Breast epithelium (tissue), 4 donors: ENCODE measurements around the gene RNF2. TPM values are rescaled to one million over a fixed set of nuclear protein-coding genes. Genes with fewer than 3 reads are reported as not detected.

Source experiments
- DNase-seq, 2 donors: peaks; one replicate each; pipeline ENCODE4 v3.0.0-alpha.2; 2019; ENCODE audit warnings: low spot score in 2 of 2
- H3K27ac ChIP-seq, 2 donors: fragments of 200-600 bp; sonication (generic) in 1 of 2; one replicate each; pipeline ENCODE4 v1.5.1; 2016 to 2019; ENCODE audit warnings: mild to moderate bottlenecking in 1 of 2
- H3K27me3 ChIP-seq, 2 donors: fragments of 200-600 bp; sonication (generic) in 1 of 2; one replicate each; pipeline versions ENCODE4 v1.5.1 to v1.6.0; 2017 to 2019; ENCODE audit warnings: control low read depth in 1 of 2, mild to moderate bottlenecking in 1 of 2
- H3K36me3 ChIP-seq: fragments of 200-600 bp; one replicate; pipeline ENCODE4 v1.5.1; 2019
- H3K4me1 ChIP-seq, 2 donors: fragments of 200-600 bp; sonication (generic); one replicate each; pipeline ENCODE4 v1.5.1; 2016 to 2019; ENCODE audit warnings: control low read depth in 1 of 2
- H3K4me3 ChIP-seq, 3 donors: fragments of 200-600 bp; sonication (generic); 1 replicate in 2 of 3; 2 replicates in 1 of 3; pipeline ENCODE4 v1.5.1; 2016 to 2019; ENCODE audit warnings: mild to moderate bottlenecking in 3 of 3, moderate library complexity in 2 of 3
- H3K9me3 ChIP-seq, 2 donors: fragments of 200-600 bp; sonication (generic) in 1 of 2; one replicate each; pipeline ENCODE4 v1.5.1; 2016 to 2019; ENCODE audit warnings: control low read depth in 1 of 2
- POLR2A ChIP-seq: fragments of 450-650 bp; IDR thresholded peaks from one replicate; pipeline ENCODE4 v1.6.1; 2016; ENCODE audit warnings: antibody characterized with exemption, mild to moderate bottlenecking, moderate library complexity
- POLR2AphosphoS5 ChIP-seq, 3 donors: sonication (generic); formaldehyde crosslinking; IDR thresholded peaks; one replicate each; pipeline ENCODE4 v1.6.1; 2017; ENCODE audit warnings: antibody characterized with exemption in 3 of 3
- intact Hi-C: fragments of 100-400 bp; cut with DNase I; formaldehyde crosslinking; loops from one replicate; pipeline ENCODE4 v1.15.1; 2023; ENCODE audit warnings: low total_unique reads
- total RNA-seq, 3 donors: library from RNA; depleted of rRNA; stranded (reverse); fragments of >200 nt; gene quantifications; one replicate each; pipeline ENCODE4 v1.1.0, GENCODE V29; 2016
- TF ChIP-seq, protein P1 (sequence below), 3 donors: fragments of 450-650 bp; IDR thresholded peaks; one replicate each; pipeline ENCODE4 v1.5.1; 2016 to 2017; ENCODE audit warnings: antibody characterized with exemption in 3 of 3, mild to moderate bottlenecking in 3 of 3, moderate library complexity in 3 of 3

RNF2 gene
- total RNA-seq, 3 donors from 2014 or later, result 17.1 to 28.7 (median 20.3) TPM

- no peak overlapping the region for H3K27ac ChIP-seq
- intact Hi-C loops, result no loop called here
- DNase-seq, result no peak
- H3K4me1 ChIP-seq, result no peaks in the 10 kb centered on the region
- H3K9me3 ChIP-seq, result no peaks in the 10 kb centered on the region
- no peaks in the 10 kb centered on the region for H3K27me3 ChIP-seq
- H3K4me3 ChIP-seq, result no peak overlapping the region
- TF ChIP-seq, protein P1, sequence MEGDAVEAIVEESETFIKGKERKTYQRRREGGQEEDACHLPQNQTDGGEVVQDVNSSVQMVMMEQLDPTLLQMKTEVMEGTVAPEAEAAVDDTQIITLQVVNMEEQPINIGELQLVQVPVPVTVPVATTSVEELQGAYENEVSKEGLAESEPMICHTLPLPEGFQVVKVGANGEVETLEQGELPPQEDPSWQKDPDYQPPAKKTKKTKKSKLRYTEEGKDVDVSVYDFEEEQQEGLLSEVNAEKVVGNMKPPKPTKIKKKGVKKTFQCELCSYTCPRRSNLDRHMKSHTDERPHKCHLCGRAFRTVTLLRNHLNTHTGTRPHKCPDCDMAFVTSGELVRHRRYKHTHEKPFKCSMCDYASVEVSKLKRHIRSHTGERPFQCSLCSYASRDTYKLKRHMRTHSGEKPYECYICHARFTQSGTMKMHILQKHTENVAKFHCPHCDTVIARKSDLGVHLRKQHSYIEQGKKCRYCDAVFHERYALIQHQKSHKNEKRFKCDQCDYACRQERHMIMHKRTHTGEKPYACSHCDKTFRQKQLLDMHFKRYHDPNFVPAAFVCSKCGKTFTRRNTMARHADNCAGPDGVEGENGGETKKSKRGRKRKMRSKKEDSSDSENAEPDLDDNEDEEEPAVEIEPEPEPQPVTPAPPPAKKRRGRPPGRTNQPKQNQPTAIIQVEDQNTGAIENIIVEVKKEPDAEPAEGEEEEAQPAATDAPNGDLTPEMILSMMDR (IDR thresholded peaks at IDR 0.05), result no peak
- TF ChIP-seq POLR2A, result no peak
- no peak for TF ChIP-seq POLR2AphosphoS5 (IDR thresholded peaks at IDR 0.05)
- H3K36me3 ChIP-seq, result no peaks in the 10 kb centered on the region
These were observed 4.3 kb downstream of the RNF2 start for GRCh38 chr1:185049670-185050069.

GRCh38 chr1:185050823-185051451, 5.6 kb downstream of the RNF2 start:
- H3K36me3 ChIP-seq, result no peaks in the 10 kb centered on the region
- no peaks in the 10 kb centered on the region for H3K27me3 ChIP-seq
- H3K9me3 ChIP-seq, result no peaks in the 10 kb centered on the region
- no peaks in the 10 kb centered on the region for H3K4me1 ChIP-seq
- no peak overlapping the region for H3K27ac ChIP-seq
- TF ChIP-seq, protein P1 (IDR thresholded peaks at IDR 0.05), result no peak
- TF ChIP-seq POLR2A (no peak), POLR2AphosphoS5 (IDR thresholded peaks at IDR 0.05) (no peak)
- DNase-seq, result no peak
- no peak overlapping the region for H3K4me3 ChIP-seq
- intact Hi-C loops, result no loop called here

DNA sequence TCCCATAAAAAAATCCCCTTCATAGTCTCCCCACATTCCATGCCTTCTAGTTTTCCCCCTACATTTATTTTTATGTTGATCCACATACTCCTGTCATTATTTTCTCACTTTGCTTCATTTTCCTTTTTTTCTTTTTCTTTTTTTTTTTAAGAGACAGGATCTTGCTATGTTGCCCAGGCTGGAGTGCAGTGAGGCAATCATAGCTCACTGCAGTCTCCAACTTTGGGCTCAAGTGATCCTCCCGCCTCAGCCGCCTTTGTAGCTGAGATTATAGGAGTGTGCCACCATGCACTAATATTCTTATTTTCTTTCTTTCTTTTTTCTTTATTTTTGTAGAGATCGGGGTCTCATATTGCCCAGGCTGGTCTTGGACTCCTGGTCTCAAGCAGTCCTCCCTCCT, 7.8 kb downstream of the RNF2 start:
- no peaks in the 10 kb centered on the region for H3K4me1 ChIP-seq
- intact Hi-C loops, result no loop called here
- no peak overlapping the region for H3K27ac ChIP-seq
- no peaks in the 10 kb centered on the region for H3K27me3 ChIP-seq
- no peaks in the 10 kb centered on the region for H3K36me3 ChIP-seq
- no peaks in the 10 kb centered on the region for H3K9me3 ChIP-seq
- TF ChIP-seq, protein P1 (IDR thresholded peaks at IDR 0.05), result no peak
- TF ChIP-seq POLR2AphosphoS5 (IDR thresholded peaks at IDR 0.05), result no peak
- no peak overlapping the region for H3K4me3 ChIP-seq
- no peak for DNase-seq

DNA sequence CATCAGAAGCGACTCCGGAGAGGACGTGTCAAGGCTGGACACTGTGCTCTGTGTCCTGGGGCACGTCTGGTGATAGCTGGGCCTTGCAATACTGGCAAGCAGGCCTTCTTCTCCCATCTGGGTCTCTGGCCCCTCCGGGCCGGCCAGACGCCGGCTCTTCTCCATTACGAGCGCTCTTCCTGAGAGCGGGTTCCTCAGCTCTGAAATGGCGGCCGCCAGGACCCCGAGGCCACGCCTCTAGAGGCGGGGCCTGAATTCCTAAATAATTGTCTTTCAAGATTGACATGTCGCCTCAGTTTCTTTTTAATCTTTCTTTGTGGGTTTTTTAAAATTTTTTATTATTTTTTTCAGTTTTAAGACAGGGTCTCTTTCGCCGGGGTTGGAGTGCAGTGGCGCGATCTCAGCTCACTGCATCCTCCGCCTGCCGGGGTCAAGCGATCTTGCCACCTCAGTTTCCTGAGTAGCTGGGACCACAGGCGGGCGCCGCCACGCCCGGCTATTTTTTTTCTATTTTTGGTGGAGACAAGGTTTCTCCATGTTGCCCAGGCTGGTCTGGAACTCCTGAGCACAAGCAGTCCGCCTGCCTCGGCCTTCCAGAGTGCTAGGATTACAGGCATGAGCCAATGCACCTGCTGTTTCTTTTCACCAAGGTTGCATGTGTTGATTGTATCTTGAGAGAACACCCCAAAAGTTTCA, 9.2 kb downstream of the RNF2 start:
- TF ChIP-seq, protein P1 (IDR thresholded peaks at IDR 0.05), result no peak
- TF ChIP-seq POLR2AphosphoS5 (IDR thresholded peaks at IDR 0.05) (no peak), POLR2A (no peak)
- Histone ChIP-seq H3K27me3 (no peaks in the 10 kb centered on the region), H3K9me3 (no peaks in the 10 kb centered on the region), H3K27ac (no peak overlapping the region), H3K4me1 (no peaks in the 10 kb centered on the region), H3K36me3 (no peaks in the 10 kb centered on the region), H3K4me3 (no peak overlapping the region)
- DNase-seq, result no peak
- intact Hi-C loops, result no loop called here

GRCh38 chr1:185058110-185058509, 12.8 kb downstream of the RNF2 start:
- no peak for DNase-seq
- no peaks in the 10 kb centered on the region for H3K4me1 ChIP-seq
- H3K27ac ChIP-seq, result no peak overlapping the region
- no peak for TF ChIP-seq POLR2A
- TF ChIP-seq POLR2AphosphoS5 (IDR thresholded peaks at IDR 0.05), result no peak
- TF ChIP-seq, protein P1 (IDR thresholded peaks at IDR 0.05), result no peak
- H3K27me3 ChIP-seq, result no peaks in the 10 kb centered on the region
- intact Hi-C loops, result no loop called here
- H3K9me3 ChIP-seq, result no peaks in the 10 kb centered on the region
- H3K36me3 ChIP-seq, result no peaks in the 10 kb centered on the region
- no peak overlapping the region for H3K4me3 ChIP-seq
